CD1c-positive myeloid dendritic cell (primary cell): ENCODE measurements around the gene MAPK4.

ENCODE experiments used
- DNase-seq: peaks from one replicate; pipeline ENCODE4 v3.0.0-alpha.2; 2016; ENCODE audit errors: extremely low spot score

MAPK4 gene

DNA sequence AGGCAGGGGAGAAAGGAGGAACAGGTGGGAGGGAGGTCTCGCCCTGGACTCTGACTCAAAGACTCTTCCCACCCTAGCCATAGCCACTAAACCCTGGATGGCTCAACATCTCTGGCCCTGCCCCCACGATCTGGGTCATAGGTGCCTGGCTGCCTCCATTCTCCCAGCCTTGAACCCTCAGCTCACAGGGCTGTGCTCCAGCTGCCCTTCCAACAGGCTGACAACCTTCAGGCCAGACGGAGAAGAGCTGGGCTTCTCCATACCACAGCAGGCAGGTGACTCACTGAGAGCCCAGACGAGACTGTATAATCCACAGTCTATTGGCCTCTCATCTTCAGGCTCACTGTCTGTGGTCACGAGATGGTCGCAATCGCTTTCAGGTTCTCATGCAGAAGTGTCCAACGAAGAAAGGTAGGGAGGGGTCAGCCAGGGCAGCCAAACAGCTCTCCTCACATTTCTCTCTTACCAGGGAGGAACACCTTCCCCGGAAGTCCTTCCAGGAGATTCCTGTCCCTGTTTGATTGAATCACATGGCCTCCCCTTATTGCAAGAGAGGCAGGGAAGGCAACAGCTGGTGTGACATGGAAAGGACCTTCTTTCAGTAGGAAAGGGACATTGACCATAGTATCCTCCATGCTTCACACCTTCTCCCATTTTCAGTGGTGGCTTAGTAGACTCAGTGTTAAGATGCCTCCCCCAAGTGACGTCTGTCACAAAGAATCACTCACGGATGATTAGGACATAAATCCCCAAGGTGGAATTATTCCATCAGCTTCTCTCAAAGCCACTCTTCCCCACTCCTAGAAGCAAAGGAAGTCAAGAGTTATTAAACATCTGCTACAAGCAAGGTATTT, 159.8 kb downstream of the MAPK4 start:
- no peak for DNase-seq

DNA sequence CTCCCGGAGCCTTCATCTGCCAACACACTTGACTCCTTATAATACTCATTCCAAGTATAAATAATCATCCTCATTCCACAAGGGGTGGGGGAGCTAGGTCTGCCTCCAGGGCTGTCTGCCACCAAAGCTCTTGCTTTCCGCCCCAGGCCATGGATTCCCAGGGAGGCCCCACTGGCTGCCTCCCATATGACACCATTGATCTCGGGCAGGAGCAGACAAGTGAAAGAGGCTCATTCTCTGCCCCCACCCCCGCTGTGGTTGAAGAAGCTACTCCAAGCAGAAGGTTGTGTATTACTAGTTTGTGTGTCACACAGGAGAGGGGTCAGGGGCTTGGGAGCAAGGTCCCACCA, 160.4 kb downstream of the MAPK4 start:
- DNase-seq, result no peak

DNA sequence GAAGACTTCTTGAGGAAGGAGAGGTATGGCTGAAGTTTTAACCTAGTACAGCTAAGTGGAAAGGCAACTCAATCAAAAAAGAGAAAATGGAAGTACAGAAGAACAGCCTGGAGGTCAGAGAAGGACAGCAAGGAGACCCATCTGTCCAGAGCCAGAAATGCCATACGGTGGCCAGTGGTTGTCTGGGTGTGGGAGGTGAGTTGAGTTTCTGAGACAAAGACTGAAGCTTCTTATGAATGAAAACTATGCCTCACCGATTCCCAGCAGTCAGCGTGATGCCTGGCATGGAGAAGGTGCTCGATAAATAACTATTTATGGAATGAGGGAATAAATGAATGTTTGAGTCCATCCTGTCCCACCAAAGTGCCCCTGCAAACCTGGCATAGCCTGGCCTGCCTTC, 161.1 kb downstream of the MAPK4 start:
- DNase-seq, result no peak

DNA sequence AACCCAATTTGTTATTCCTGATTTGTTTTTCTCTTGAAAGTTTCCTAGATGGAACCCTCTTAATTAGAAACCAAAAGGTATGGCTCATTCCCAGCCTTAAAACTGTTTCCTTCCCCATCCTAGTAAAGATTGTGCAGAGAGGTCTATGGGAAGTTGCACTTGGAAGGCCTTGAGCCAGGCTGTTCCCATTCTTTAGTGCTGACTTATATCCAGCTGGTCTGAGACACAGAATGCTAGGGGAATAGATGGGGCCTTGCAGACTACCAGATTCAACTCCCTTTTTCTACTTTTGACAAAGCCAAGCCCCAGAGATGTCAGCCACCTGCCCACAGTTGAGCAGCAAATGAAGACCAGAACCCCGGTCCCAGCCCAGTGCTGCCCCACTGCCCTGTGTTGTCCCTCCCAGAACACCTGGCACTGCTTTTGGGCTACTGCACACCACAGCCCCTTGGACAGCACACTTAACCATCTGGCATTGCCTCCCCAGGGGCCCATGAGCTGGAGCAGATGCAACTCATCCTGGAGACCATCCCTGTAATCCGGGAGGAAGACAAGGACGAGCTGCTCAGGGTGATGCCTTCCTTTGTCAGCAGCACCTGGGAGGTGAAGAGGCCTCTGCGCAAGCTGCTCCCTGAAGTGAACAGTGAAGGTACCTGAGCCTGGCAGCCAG, 161.7 kb downstream of the MAPK4 start:
- DNase-seq, result no peak

DNA sequence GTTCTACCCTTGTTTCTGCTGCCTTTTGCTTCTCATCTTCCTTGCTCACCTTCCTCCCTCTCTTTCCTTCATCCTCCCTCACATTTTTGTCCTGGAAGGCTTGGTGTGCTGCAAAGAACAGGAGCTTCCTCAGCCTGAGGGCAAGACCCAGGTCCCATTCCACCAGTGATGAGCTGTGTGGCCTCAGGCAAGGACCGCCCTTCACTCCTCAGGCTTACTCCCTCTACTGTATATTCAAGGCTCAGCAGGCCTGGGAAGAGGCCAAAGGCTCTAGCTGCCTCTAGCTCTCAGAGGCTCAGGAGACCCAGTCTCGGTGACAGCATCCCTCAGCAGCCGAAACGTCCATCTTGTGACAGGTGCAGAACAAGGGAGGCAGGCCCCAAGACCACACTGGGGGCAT, 162.4 kb downstream of the MAPK4 start:
- no peak for DNase-seq

DNA sequence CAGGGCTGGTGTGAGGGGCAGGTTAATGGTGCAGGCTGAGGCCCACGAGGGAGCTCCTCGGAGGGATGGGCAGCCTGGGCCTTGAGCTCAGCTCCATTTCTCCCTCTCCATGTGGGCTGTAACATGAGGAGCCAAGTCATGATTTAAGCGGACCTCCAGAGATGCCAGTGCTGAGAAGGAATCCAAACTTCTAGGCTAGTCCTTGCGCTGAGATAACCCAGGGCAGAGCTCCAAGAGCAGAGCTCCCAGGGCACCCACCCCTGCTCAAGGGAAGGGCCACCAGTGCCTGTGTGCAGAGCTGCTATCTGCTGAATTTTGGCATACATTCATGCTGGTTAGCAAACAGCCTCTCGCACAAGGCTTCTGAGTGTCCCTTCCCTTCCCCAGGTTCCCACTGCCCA, 164.9 kb downstream of the MAPK4 start:
- DNase-seq, result no peak

DNA sequence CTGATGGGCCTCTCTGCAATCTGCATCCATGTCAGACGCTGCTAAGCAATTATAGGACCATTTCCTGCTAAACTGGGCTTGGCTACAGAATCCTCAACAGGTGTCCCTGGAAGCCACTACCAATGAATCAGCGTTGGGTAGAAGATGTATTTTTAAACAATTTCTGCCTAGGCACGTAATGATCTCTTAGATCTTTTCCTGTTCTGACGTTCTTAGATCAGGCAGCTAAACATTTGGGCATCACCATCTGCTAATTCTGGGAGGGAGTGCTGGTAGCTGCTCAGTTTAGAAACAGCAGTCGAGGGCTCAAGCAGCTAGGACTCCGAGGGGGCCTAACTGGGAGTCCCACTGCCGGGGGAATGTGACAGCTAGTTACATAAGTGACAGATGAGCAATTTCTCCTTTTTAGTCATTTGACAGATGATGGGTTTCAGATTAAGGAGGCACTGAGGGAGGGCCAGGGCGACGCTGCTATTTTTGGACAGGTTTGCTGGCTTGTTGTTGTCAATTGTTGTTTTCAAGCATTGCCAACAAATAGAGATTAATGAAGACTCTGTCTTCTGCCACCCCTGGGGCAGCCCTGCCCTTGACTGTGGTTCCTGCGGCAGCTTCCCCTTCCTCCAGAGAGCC, 167.2 kb downstream of the MAPK4 start:
- no peak for DNase-seq

DNA sequence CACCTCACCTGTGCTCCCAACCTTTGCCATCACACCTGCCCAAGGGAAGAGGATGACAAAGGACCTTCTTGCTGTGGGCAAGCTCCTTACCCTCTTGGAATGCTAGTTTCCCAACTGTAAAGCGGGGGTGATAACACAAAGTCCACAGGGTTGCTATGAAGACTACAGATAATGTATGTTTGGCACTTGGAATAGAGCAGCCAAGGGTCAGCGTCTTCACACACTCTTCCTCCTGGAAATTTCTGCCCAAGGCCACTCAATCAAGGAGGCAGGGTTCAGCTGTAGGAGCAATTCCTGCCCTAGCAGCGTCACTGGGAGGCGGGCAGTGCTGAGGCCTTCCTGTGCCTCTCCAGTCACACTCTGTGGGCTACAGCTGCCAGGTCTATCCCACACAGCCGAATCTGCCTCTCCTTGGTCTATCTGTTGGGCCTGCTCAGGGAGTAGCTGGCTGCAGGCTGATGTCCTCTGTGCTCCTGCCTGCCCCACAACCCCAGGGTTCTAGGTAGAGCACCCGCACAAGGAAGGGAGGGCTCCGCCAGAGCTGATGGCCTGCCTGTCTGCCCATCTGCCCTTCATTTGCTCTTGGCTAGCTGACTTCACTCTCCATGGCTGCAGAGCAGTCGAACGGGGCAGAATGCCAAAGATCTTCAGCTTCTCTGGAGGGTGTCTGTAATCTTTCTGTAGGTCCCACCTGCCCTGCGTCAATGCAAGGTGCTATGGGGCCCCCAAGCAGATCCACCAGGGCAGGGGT, 168.0 kb downstream of the MAPK4 start:
- DNase-seq, result no peak

DNA sequence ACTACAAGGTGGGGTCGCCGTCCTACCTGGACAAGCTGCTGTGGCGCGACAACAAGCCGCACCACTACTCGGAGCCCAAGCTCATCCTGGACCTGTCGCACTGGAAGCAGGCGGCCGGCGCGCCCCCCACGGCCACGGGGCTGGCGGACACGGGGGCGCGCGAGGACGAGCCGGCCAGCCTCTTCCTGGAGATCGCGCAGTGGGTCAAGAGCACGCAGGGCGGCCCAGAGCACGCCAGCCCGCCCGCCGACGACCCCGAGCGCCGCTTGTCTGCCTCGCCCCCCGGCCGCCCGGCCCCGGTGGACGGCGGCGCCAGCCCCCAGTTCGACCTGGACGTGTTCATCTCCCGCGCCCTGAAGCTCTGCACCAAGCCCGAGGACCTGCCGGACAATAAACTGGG, 169.5 kb downstream of the MAPK4 start:
- no peak for DNase-seq

DNA sequence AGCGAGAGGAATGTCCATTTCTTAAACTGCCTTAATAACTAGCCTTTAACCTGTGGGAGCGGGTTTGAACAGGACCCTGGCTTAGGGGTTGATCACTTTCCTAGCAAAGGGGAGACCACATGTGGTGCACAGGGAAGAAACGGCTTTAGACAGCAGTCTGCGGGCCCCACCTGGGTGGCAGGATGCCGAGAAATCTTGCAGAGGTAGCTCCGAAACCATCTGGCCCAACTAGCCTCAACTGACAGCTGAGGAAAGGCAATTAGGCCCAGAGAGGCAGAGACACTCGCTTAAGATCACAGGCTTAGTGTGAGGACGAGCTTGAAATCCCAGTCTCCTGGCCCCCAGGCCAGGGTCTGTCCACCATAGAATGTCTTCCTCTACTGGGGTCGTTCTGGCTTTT, 170.1 kb downstream of the MAPK4 start:
- no peak for DNase-seq

DNA sequence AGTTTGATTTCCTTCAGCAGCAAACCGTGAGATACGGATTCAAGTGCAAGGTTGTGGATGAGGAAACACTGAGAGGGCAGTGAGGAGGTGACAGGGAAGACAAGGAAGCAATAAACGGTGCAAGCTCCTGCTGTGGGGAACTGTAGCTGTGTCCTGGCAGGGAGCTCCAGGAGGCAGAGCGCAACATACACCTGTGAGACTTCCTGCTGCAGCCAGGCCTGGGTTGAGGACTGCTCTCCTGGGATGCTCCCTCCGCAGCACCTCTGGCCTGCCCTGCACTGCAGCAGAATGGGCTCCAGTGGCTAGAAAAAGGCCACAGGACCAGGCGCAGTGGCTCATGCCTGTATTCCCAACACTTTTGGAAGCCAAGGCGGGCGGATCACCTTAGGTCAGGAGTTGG, 174.5 kb downstream of the MAPK4 start:
- DNase-seq, result no peak

DNA sequence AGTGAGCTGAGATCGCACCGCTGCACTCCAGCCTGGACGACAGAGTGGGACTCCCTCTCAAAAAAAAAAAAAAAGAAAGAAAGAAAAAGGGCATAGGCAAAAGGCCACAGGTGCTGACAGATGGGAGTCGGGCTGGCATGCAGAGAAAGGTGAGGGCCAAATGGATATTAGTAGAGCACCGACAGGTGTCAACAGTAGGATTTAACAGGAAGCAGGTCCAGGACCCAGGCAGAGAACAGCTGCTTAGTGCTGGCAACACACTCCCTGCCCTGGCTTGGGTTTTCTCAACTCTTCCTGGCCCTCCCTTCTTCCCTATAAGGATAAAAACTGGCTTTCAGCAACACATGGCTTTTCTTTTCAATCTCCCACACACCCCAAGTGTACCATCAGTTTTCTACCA, 175.0 kb downstream of the MAPK4 start:
- DNase-seq, result no peak

DNA sequence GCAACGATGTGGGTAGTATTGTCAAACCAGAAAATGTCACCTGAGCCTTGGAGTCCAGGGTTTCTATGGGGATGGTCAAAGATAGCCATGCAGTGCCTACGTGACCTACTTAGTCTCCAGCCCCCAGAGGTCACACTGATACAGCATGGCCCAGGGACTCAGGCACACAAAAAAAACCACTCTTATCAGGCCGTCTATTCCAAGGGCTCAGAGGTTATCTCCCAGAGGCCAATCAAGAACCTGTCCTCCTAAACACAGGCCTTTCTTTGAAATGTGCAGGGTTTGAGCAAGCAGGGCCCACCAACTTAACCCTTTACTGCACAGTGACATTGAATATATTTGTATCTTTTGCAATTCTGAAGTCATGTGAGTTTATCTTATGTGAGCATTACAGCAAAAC, 177.2 kb downstream of the MAPK4 start:
- no peak for DNase-seq

DNA sequence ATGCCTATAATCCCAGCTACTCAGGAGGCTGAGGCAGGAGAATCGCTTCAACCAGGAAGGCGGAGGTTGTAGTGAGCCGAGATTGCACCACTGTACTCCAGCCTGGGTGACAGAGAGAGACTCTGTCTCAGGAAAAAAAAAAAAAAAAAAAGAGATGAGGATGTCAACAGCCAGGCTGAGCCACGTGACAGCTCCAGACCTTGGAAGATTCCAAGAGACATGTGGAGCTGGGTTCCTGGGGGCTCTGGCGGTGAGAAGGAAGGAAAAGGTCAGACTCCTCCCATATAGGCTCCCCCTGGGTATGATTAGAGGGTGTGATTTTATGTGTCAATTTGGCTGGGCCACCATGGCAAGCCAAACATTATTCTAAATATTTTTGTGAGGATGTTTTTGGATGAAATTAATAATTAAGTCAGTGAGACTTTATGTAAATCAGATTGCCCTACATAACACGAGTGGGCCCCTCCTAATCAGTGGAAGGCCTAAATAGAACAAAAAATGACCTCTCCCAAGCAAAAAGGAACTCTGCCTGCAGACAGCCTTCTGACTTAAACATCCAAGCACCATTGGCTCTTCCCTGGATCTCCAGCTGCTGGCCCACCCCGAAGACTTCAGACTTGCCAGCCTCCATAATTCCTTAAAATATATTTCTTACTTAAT, 178.3 kb downstream of the MAPK4 start:
- DNase-seq, result no peak

DNA sequence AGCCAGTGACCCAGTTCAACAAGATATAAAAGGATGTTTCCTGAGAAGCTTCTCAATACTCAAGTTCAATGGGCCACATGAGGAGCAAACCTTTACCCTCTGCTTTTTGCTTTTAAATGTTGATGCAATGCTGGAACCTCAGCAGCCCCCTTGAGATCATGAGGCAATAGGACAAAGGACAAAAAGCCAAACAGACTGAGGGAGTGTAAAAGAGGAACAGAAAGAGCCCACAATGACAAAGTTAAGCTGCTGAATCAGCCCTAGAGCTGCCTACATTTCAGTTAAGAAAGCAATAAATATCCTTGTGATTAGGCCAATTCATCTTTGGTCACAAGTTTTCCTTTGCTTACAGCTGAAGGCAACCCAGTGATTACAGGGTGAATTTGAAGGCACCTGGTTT, 183.1 kb downstream of the MAPK4 start:
- DNase-seq, result no peak

DNA sequence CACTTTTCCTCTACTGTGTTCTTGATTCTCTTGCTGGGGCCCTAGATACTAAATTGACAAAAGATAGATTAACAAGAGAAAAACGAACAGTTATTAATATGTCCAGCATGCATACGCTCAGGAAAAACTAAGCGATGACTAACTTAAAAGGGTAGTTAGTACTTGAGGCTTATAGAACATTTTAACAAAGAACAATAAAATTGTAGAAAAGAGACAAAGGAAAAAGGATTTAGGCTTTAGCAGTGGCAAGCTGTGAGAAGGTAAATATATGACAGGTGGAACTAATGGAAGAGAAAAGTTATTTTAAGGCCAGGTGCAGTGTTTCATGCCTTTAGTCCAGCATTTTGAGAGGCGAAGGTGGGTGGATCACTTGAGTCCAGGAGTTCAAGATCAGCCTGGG, 184.4 kb downstream of the MAPK4 start:
- DNase-seq, result no peak

DNA sequence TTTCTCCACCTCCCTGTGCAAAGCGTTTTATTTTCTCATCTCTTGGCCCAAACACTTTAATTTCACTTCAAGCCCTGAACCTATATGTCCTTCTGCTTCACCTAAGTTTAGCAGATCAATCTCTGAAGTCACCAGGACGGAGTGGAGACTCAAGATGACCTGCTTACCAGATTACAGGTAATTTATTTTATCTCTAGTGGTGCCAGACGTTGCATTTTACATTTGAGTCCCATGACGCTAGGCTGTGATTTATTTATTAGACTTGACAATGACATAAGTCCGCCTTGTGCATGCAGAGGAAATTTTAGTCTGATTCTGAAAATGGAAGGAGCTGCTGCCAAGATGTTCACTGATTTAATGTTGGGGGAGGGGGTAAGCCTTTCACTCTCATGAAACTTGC, 186.1 kb downstream of the MAPK4 start:
- DNase-seq, result no peak

DNA sequence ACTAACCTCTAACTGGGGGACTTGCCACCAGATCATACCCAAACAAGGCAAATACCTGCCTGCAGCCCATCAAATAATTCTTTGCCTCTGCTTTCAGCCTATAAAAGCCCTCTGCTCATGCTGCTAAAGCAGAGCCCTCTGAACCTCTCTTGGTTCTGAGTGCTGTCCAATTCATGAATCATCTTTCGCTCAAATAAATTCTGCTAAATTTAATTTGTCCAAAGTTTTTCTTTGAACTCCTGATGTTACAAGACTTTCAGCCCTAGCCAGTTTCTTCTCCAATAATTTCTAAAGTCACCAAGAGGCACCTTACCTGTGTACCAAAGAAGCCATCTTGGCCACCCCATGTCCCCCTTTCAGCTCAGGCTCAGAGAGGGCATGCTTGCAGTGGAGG, 188.0 kb downstream of the MAPK4 start:
- DNase-seq, result no peak

DNA sequence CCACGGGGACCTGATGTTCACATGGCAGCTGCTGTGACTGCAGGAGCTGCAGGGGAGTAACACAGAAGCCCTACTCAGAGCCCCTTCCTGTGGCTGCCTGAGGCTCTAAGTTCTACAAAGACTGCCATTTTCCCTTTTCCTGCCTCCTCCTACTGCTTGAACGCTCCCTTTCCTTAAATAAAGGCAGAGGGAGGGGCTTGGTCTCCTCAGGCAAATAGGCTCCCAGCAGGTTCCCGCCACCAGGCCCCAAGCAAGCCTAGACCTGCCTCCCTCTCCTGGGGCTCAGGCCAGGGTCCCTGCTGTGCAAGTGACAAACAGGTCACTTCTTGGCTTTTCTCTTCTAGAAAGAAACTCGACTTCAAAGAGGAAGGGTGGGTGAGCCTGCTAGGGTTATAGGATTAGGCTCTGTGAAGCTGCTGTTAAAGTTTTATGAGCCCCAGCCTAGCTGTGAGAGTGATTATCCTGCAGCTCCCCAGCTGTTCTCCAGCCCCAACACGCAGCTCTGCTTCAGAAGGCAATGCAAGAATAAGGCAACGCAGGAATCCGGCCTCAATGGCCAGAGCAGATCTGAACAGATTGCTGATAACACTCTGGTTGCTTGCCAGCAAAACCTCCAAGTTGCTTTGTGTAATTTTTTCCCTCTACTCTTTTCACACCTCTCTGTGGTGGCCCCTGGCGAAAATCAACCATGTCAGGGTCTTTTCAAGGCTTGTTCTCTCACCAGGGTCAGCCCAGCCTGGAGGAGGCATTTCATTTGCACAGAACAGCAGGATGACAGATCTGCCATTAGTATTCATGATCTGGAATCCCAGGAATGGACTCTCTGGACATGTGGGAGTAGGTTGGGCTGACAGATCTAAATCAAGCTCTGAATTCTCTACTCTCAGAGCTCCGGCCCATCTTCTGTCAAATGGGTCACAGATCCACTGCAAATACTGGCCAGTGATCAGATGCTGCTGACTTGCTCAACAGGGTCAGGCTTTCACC, 188.6 kb downstream of the MAPK4 start:
- no peak for DNase-seq

DNA sequence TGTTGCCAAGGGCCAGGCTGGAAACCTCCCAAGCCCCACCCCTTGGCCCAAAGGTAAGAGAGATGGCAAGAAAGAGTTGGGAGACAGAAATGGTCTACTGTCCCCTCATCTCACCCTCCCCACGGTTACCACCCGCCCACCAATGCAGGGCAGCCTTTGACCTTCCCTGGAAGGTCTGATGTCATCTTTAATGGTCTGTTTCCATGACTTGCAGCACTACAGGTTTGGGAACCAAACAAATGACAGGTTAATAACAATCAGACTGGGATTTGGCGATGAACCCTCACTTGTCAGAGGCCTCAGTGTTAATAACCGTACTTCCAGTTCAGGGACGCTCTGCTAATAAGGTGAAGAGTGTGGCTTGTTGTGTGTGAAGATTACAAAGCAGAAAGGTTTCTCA, 189.5 kb downstream of the MAPK4 start:
- DNase-seq, result no peak

DNA sequence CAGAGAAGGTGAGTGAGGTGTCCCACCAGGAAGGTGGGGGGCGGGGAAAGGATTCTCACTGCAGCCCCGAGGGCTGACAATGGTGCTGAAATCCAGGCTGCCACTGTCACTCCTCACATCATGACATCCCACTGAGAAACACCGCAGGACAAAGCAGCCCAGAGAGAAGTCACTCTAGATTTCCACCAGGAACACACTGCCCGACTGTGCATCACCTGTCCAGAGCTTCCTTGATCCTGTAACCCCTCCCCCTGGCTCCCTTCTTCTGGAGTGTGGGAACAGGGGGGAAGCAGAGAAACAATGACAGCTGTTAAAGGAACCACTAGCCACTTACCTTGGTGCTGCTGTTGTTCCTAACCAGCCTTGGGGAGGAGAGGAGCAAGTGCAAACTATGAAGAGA, 190.1 kb downstream of the MAPK4 start:
- no peak for DNase-seq
